Activated naive CD8-positive, alpha-beta T cell treated with anti-CD3 and anti-CD28 coated beads, Interleukin-2, amount 10 ng/mL, durations not matched to agents 7 days and 5 days (primary cell): Measurements from ENCODE around the gene CNTN6. TPM values are rescaled to one million over a fixed set of nuclear protein-coding genes. Genes with fewer than 3 reads are reported as not detected.

ENCODE experiments used
- ATAC-seq: fragments of 150-1000 bp; cut with Tn5 transposase; one replicate; pipeline ENCODE4 v1.10.0; 2021; ENCODE audit warnings: low read depth, moderate library complexity
- POLR2A ChIA-PET: fragments of 350-600 bp; sonication (Branson Sonifier 250); formaldehyde crosslinking; loops from one replicate; lab custom pipeline; 2021; ENCODE audit warnings: antibody characterized with exemption; lab: Charles Lee
- DNase-seq: peaks from one replicate; pipeline ENCODE4 v3.0.0; 2021
- H3K27ac Mint-ChIP-seq: one replicate; pipeline ENCODE4 v1.8.0; 2022; ENCODE audit warnings: mild to moderate bottlenecking, mixed read lengths
- H3K27me3 Mint-ChIP-seq: one replicate; pipeline ENCODE4 v1.8.0; 2022; ENCODE audit warnings: mild to moderate bottlenecking, moderate library complexity, mixed read lengths
- H3K36me3 Mint-ChIP-seq: one replicate; pipeline ENCODE4 v1.8.0; 2021; ENCODE audit warnings: mild to moderate bottlenecking, mixed read lengths
- H3K4me1 Mint-ChIP-seq: one replicate; pipeline ENCODE4 v1.8.0; 2021; ENCODE audit warnings: mixed read lengths
- H3K4me3 Mint-ChIP-seq: one replicate; pipeline ENCODE4 v1.8.0; 2022; ENCODE audit warnings: mild to moderate bottlenecking, moderate library complexity, mixed read lengths
- H3K9me3 Mint-ChIP-seq: one replicate; pipeline ENCODE4 v1.8.0; 2021; ENCODE audit warnings: mixed read lengths
- total RNA-seq, 2 experiments: library from RNA; stranded (reverse); gene quantifications; one replicate each; pipeline ENCODE4 v1.2.3, GENCODE V29; 2021

CNTN6 gene
- total RNA-seq, 2 experiments from 2014 or later = not detected

GRCh38 chr3:1439395-1439794 lies 346.6 kb downstream of the CNTN6 start:
- DNase-seq (no peak), ATAC-seq (no peak)
- H3K4me1 Mint-ChIP-seq = no peaks in the 10 kb centered on the region
- POLR2A ChIA-PET = no interaction called here
- no peak overlapping the region for H3K4me3 Mint-ChIP-seq
- H3K27ac Mint-ChIP-seq = no peak overlapping the region
- no peaks in the 10 kb centered on the region for H3K36me3 Mint-ChIP-seq
- H3K27me3 Mint-ChIP-seq = no peaks in the 10 kb centered on the region
- peaks cover 2% of the 10 kb centered on the region for H3K9me3 Mint-ChIP-seq

GRCh38 chr3:1442271-1442670 lies 349.4 kb downstream of the CNTN6 start:
- Mint-ChIP-seq H3K4me3 (no peak overlapping the region), H3K27me3 (no peaks in the 10 kb centered on the region), H3K4me1 (no peaks in the 10 kb centered on the region), H3K9me3 (peaks cover 2% of the 10 kb centered on the region), H3K27ac (no peak overlapping the region), H3K36me3 (no peaks in the 10 kb centered on the region)
- DNase-seq (no peak), ATAC-seq (no peak)
- POLR2A ChIA-PET = no interaction called here

GRCh38 chr3:1444195-1444594 lies 351.4 kb downstream of the CNTN6 start:
- Mint-ChIP-seq H3K4me1 (no peaks in the 10 kb centered on the region), H3K4me3 (no peak overlapping the region), H3K27ac (no peak overlapping the region), H3K27me3 (no peaks in the 10 kb centered on the region), H3K9me3 (peaks cover 2% of the 10 kb centered on the region), H3K36me3 (no peaks in the 10 kb centered on the region)
- DNase-seq (no peak), ATAC-seq (no peak)
- POLR2A ChIA-PET = no interaction called here

- H3K27ac Mint-ChIP-seq = no peak overlapping the region
Observed at GRCh38 chr3:1446531-1446930, 353.7 kb downstream of the CNTN6 start.

GRCh38 chr3:1447452-1447851 lies 354.6 kb downstream of the CNTN6 start:
- no peaks in the 10 kb centered on the region for H3K4me1 Mint-ChIP-seq
- ATAC-seq = no peak
- H3K27ac Mint-ChIP-seq = no peak overlapping the region
- DNase-seq = no peak
- POLR2A ChIA-PET = no interaction called here
- H3K27me3 Mint-ChIP-seq = no peaks in the 10 kb centered on the region
- H3K9me3 Mint-ChIP-seq = no peaks in the 10 kb centered on the region
- no peak overlapping the region for H3K4me3 Mint-ChIP-seq
- no peaks in the 10 kb centered on the region for H3K36me3 Mint-ChIP-seq

More at GRCh38 chr3:1446531-1446930, 353.7 kb downstream of the CNTN6 start:
- POLR2A ChIA-PET = no interaction called here
- Mint-ChIP-seq H3K4me3 (no peak overlapping the region), H3K27me3 (no peaks in the 10 kb centered on the region), H3K36me3 (no peaks in the 10 kb centered on the region), H3K9me3 (no peaks in the 10 kb centered on the region), H3K4me1 (no peaks in the 10 kb centered on the region)
- ATAC-seq (no peak), DNase-seq (no peak)

- Mint-ChIP-seq H3K9me3 (no peaks in the 10 kb centered on the region), H3K27ac (no peak overlapping the region), H3K4me1 (no peaks in the 10 kb centered on the region), H3K36me3 (no peaks in the 10 kb centered on the region), H3K27me3 (no peaks in the 10 kb centered on the region), H3K4me3 (no peak overlapping the region)
- ATAC-seq (no peak), DNase-seq (no peak)
- POLR2A ChIA-PET = no interaction called here
Observed at GRCh38 chr3:1448443-1448842, 355.6 kb downstream of the CNTN6 start.
